ENCODE measurements around the gene PARD3B. TPM values are rescaled to one million over a fixed set of nuclear protein-coding genes. Genes with fewer than 3 reads are reported as not detected.

The PARD3B gene
- total RNA-seq, 1 donor from 2014 or later = 6.8 TPM

DNA sequence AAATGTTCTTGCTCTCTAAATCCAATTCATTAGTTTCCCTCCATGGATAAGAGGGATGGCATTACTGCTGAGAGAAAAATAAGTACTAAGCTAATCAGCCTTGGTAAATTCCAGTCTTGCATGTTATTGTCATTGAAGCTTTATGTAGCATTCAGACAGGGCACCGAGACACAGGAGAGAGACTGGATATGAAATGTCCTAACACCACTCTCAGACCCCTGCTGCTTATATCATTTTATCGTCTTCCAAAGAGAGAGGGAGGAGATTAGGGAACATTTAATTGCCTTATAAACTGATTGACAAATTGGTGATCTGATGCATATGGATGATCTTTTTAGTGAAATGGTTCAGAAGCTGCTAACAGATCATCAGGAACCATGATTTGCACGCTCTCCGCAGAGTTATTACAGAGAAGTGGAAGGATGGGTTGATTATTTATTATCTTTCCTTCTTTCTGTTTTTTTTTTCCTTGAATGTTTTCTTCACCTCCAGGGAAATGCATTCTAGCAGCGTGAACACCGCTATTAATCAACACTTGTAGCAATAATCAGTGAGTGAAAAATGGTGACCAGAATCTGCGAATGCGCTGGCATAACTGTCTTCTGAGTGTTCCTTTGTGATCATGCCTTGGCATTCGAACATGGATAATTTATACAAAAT is 986.3 kb downstream of the PARD3B start:
- DNase-seq (no peak), ATAC-seq (ENCODE audit: poor library complexity) (no peak)
- intact Hi-C loops (cut with DNase I) = no loop called here

DNA sequence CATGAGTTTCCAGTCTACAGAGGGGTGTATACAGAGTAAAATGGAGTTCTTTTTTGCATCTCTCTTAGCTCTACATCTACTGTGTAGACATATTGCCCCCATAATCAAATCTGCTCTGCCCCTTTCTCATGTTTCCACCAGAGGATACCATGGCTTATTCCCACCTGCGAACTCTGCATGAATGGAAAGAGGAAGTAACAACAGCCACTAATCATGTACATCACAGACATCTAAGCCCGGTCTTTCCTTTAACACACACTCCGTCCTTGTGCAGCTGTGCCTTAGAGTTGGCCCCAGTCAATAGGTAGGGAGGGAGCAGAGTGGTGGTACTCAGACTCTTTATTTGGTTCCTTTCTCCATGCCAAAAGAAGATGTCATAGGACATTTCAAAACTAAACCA is 989.7 kb downstream of the PARD3B start:
- DNase-seq (no peak), ATAC-seq (ENCODE audit: poor library complexity) (no peak)
- intact Hi-C loops (cut with DNase I) = no loop called here

DNA sequence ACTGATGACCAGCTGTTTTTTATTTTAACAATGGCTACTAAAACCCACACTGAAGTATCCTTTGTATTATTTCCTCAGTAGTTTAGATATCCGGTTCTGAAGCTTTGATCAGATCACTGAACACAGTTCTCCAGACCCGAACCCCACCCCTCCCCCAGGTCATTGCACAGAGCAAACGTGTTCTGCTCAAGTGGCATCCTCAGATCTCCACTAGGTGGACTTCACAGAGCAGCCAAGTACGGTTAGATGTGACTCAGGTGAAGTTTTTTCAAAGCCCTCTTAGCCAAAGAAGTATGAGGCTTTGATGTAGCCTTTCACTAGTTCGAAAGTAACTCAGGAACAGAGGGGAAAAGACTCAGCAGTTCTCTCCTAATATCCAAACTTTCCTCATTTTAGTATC is 994.3 kb downstream of the PARD3B start:
- ATAC-seq (ENCODE audit: poor library complexity) = no peak
- intact Hi-C loops (cut with DNase I) = no loop called here
- no peak for DNase-seq

DNA sequence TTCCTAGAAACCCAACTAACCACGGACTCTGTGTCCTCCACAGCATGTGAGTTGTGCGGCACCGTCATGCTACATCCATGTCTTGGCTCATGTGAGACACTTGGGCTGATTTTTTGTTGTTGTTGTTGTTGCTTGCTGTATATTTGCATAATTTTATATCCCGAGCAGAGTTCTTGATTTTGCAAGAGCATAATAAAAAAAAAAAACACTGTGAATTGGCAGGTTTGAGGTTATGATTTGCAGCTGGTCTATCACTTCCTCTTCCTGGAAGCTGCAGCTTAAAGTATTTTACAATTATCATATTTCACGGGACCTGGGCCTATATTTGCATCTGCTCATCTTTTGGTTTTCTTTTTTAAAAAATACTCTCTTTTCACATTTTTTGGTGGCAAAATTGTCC is 994.8 kb downstream of the PARD3B start:
- ATAC-seq (ENCODE audit: poor library complexity) = no peak

DNA sequence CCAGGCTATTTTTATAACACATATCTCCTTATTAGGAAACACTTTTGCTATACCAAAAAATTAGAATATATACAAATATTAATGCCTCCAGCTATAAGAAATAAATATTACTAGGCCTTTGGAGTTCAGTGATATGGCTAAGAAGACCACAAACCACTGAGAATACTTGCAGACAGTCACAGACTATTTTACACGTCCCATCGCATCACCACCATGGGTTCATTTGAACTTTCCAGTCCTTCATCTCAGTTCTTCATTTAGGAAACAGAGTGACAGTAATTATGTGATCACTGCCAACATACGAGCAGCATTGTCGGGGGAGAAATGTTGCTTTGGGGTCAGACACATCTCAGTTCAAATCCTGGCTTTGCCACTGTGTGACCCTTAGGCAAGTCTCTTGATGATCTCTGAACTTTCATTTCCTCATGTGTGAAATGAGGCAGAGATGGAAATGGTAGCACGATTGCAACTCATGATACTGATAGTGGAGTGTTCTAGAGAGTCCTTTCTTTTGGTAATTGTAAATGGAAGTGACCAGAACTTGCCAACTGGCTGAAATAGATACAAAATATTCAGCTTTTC is 998.1 kb downstream of the PARD3B start:
- ATAC-seq (ENCODE audit: poor library complexity) (no peak), DNase-seq (no peak)
- intact Hi-C loops (cut with DNase I) = no loop called here

More for the DNA sequence above, 994.8 kb downstream of the PARD3B start:
- intact Hi-C loops (cut with DNase I) = no loop called here
- no peak for DNase-seq

DNA sequence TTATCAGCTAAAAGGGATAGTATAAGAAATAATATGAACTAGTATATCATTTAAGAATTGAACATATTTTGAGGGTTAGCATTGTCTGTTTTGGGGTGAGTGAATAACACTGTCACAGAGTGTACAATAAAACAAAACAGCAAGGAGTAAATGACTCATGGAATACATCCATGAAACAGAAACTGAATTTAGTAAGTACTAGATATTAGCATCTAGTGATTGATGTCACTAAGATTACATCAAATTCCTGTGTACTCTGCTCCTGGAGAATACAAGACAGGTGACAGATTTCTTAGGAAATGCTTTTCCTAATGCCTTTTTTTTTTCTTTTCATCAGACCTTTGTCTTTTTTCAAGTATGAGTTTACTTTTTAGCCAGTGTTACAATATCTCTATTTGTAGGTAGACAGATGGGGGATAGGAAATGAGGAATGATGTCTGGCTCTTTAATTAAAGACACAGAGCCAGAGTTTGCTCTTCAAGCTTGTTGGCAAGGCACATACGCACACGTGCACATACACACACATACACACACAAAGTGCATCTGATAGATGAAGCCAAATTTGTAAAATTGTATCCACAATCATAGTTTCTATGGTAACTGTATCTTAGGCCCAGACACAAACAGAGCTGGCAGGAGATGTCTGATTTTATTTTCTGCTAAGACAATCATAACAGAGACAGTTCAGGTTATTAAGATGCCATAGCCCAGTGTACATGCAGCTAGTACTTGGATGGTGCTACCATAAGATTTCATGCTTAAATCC is 998.8 kb downstream of the PARD3B start:
- intact Hi-C loops (cut with DNase I) = no loop called here
- no peak for ATAC-seq (ENCODE audit: poor library complexity)
- no peak for DNase-seq

DNA sequence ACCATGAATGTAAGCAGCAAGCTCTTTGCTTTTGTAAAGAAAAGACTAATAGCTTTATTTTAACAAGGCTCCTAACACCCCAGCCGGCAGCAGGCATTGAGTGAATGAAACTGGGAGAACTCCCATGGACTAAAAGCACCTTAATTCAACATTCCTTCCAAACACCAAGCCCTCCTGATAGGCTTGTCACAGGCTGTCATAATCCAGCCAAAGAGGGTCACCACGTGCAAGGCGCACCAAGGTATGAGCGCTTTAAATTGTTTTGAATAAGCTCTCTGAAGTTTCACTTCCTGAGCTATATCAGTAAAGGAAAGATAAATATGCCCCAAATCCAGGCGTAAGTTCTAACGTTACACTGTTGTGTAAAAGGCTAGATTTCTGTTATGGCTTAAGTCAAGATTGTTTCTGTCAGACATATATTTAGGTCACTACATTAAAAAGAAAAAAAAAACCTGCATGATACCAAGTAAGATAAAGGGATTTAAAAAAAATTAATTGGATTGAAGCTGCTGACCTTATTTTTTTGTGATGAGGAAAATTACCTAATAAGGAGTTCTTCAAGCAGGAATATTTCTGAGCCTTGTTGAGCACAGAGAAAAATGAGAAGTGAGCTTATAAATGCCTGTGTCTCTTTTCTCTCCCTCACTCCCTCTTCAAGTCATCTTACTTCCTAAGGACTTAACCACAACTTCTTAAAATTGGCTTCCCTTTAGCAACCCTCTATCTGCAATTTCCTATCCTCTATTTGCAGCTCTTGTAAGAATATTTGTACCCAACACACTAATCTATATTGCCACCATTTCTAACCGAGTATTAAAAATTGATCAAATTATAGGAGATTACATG is 1000.9 kb downstream of the PARD3B start:
- intact Hi-C loops (cut with DNase I) = no loop called here
- no peak for ATAC-seq (ENCODE audit: poor library complexity)
- no peak for DNase-seq

DNA sequence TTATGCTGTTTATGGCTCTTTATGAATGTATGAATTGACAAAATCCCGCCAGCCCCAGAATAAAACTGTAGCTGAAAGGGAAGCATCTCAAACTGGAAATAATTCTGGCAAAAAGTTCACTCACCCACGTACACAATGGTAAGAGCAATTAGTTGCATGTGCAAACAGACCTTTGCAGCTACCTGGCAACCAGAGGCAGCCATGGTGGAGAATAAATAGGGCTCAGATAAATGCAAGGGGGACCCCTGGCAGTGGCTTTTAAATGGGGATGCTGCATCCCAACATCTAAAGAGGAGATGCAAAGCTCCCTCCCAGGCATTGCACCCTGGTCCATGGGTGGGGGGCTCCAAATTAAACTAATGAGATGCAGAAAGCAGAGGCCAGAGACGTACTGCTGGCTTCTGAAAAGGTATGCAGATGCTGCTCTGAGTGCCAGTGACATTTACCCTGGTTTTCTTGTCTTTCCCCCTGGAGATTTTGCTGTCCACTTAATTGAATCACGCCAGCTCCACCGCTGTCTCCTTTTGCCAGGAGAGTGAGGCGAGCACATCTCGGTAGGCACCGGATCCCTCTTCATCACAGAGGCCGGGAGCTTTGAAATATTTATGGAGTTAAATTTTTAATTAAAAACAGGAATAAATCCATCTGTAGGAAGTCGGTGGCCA is 1010.4 kb downstream of the PARD3B start:
- no peak for ATAC-seq (ENCODE audit: poor library complexity)
- intact Hi-C loops (cut with DNase I) = no loop called here
- DNase-seq = no peak

DNA sequence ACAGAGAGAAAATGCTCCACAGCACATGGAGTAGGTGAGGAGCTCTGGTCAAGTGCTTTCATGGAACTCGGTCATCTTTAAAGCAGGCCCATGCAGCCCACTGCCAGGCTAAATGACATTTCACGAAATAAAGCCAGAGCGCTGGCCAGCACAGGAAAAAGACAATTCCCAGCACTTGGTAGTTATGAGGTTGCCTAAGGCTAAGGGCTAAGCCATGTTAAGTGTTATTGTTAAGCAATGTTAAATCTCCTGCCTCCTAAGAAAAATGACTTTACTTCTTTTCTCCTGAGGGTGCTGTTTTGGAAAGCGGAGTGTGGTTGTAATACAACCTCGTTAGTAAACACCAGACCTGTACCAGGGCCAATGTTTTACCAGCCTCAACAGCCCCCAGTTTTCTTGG is 1011.1 kb downstream of the PARD3B start:
- no peak for DNase-seq
- no peak for ATAC-seq (ENCODE audit: poor library complexity)
- intact Hi-C loops (cut with DNase I) = no loop called here

DNA sequence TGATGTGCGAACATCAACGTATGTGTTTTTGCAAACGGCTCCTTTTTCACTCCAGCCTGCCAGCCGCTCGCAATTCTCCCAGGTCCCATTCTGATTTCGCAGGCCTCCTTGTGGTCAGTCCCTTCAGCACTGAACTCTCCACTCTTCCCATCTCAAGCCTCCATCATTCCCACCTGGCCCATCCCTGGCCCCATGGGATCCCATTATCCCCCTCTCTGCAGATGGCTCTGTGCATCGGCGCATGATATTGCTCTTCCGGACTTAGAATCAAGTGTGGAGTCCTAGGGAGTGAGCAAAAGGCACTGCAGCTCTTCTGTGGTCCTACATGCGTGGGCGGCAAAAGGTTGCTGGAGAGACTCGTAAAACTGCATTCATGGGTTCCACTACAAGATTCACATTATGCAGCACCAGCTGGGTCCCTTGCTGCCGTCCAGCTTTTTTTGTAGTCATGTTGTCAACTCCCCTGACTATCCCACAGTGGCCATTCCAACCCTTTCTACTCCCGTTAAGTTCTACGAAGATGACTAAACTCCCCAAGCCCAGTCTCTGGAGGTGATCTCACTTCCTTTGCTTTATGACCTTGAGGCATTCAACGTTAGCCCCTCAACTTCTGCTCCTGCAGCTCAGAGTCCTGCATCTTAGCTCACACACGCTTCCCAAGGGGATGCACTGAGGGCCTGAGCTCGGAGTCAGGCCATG is 1011.7 kb downstream of the PARD3B start:
- DNase-seq = no peak
- intact Hi-C loops (cut with DNase I) = no loop called here
- peak; percentile 31 for ATAC-seq (ENCODE audit: poor library complexity)

DNA sequence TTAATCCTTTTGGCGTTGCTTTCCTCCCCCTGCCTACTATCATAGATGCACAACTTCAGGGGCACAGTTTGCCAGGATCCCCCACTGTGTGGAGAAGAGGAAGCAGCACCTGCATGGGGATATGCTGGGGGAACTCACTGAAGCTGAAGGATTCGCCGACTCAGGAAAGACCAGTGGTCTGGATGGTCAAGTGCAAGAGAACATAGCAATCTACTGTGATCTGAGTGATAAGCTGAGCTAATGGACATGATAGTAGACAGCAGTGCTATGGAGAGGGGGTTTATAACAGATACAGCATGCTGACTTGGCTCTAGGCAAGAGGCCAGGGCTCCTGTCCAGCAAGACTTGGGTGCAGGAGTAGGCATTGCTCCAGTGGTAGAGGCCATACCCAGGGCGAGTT is 1012.6 kb downstream of the PARD3B start:
- intact Hi-C loops (cut with DNase I) = no loop called here
- DNase-seq (no peak), ATAC-seq (ENCODE audit: poor library complexity) (no peak)

DNA sequence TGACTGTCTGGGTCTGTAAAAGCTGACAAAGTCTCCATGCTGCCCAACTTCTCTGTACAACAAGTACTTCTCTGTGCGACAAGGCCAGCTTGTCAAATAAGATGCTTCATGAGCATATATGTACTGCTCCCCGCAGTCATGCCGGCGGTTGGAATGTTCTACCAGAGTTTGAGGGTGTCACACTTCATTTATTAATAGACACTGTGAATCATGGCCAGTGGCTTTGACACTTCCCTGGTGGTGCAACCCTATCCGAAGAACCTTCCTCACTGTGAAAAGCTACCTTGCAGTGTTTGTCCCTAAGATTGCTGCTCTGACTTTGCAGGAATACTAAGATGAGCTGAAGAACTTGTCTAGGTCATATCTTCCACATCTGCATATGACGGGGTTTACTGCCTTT is 1016.2 kb downstream of the PARD3B start:
- no peak for ATAC-seq (ENCODE audit: poor library complexity)
- intact Hi-C loops (cut with DNase I) = no loop called here
- DNase-seq = no peak

DNA sequence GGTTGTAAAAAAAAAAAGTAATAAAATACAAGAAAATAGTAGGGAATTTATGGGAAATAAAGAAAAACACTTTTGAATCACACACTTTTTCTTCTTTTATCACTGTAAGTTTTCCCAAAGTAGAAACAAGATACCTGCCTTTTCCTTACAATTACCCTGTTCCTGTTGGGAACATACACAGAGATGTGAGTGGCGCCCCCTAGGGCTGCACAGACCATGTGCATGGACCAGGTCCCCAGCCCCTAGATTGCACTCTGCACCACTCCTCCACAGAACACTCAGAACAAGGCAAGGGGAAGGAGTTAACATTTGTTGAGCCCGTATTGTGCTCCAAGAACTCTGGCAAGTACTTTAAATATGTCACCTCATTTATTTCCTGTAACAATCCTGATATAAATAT is 1018.4 kb downstream of the PARD3B start:
- DNase-seq = peak; percentile 61
- intact Hi-C loops (cut with DNase I) = no loop called here
- ATAC-seq (ENCODE audit: poor library complexity) = no peak

DNA sequence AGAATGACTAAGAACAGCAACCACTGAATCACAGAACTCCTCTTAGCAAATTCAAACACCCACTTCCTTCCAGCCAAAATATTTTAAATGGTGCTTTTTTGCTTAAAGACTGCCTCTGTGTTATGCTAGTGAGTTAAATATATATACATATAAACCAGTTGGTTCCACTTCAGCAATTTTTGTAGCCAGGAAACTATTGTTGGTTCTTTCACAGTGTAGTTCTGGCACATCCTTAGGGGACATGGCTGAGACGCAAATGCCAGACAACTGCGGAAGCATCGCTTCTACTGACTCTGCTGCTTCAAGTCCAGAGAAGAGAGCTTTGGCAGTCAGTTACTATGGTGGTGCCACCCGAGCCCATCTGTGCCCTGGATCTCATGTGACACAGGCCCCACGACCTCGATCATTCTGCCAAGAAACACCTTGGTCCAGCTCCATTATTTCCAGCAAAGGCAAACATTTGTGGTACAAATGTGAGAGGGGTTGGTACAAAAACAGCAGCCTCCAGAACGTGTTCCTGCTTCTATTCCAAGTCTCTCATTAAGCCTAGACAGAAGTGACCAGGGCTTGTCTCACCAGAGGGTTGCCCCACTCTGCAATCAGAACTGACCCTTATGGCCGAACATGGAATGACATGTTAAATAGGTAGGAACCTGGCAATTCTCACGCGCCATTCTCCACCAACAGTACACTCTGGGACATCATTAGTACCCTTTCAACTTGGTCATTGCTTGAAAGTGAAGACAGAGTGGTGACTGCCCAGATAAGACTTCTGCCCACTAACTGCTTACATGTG is 1019.3 kb downstream of the PARD3B start:
- ATAC-seq (ENCODE audit: poor library complexity) = no peak
- DNase-seq = no peak
- intact Hi-C loops (cut with DNase I) = no loop called here

DNA sequence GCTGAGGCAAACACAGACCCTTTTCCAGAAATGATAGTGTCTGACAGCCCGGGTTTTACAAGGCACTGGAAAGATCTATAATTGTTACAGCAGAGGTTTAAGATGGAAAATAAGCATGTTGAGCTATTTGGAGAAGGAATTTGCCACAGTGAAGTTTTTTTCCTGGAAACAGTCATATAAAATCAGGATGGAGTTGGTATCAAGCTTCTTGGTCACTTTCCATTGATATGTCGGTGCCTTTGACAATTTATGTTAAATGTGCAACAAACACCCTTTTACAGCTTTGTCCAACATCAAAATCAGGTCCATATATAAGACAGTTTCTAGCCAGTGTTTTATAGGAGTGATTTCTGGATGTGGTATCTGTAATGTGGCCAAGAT is 1019.9 kb downstream of the PARD3B start:
- intact Hi-C loops (cut with DNase I) = no loop called here
- DNase-seq (no peak), ATAC-seq (ENCODE audit: poor library complexity) (no peak)

DNA sequence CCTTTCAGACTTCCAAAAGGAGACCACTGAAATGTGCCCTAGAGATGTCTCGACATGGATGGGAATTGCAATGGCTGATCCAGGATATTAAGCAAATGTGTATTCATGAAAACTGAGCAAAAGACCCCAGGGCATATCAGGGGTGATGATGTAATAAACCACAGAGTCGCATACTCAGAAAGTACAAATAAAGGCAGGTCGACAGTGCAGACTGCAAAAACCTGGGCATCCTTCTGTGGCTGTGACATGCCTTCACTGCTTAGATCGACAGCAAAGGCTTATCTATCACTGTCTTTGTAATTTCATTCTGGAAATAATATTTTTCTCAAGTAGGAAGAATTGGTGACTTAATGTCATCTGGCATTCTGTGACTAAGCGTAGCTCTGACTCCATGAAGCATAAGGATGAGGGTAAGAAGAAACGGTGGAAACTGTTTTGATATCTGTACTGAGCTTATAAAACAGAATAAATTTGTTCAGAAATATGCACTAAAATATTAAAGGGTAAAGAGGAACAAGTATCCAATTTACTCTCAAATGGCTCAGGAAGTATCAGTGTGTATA is 1021.4 kb downstream of the PARD3B start:
- ATAC-seq (ENCODE audit: poor library complexity) (no peak), DNase-seq (no peak)
- intact Hi-C loops (cut with DNase I) = no loop called here

DNA sequence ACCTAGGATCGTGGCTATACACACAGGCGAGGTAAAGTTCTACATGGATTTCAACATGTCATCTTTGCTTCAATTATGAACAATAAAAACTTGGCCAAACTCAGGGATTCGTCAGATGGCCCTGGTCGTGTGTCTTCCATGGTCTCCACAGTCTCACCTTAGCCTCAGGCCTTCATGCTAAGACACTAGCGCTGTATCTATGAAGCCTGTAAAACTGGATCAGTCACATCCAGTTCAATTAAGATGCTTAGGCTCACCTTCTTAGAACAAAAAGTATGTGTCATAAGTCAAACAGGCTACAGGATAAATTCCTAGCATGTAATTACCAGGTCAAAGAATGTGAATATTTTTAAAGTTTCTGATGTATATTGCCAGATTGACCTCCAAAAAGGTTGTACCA is 1023.3 kb downstream of the PARD3B start:
- intact Hi-C loops (cut with DNase I) = no loop called here
- no peak for ATAC-seq (ENCODE audit: poor library complexity)
- no peak for DNase-seq
